PC-9 (cell line): Measurements from ENCODE around the gene ATP10A.

Source experiments
- CTCF ChIP-seq: fragments of 200-600 bp; sonication (generic); conservative IDR thresholded peaks from 2 replicates; pipeline ENCODE4 v1.6.1; 2017; ENCODE audit warnings: mixed run types, antibody characterized with exemption, mild to moderate bottlenecking, moderate library complexity
- EZH2 ChIP-seq: fragments of 200-600 bp; sonication (generic); IDR thresholded peaks from 2 replicates; pipeline ENCODE4 v1.8.0; 2017; ENCODE audit warnings: antibody characterized with exemption, low read depth

- no peak for TF ChIP-seq CTCF
- TF ChIP-seq EZH2 = no peak
Observed at GRCh38 chr15:25775317-25775912, 87.7 kb downstream of the ATP10A start.
